HEK293 (cell line): ENCODE data around the gene ISX.

Source experiments
- CTCF ChIA-PET: fragments of 350-600 bp; formaldehyde crosslinking; extraction: SDS; loops from one replicate; lab custom pipeline; 2021; ENCODE audit warnings: antibody characterized with exemption; lab: Yijun Ruan, JAX
- POLR2A ChIA-PET: fragments of 300-600 bp; formaldehyde crosslinking; extraction: SDS; loops from one replicate; lab custom pipeline; 2020; ENCODE audit warnings: antibody characterized with exemption, inconsistent platforms; lab: Yijun Ruan, JAX
- H3K27ac ChIP-seq: fragments of 200-500 bp; sonication (Bioruptor generic); 2 replicates; pipeline ENCODE4 v1.5.1; 2014; ENCODE audit warnings: low read depth, low read length, control low read depth, inconsistent platforms; ENCODE audit errors: extremely low read depth
- H3K36me3 ChIP-seq, 2 experiments: fragments of 200-500 bp in 1 of 2; sonication (Bioruptor generic) in 1 of 2; 1 replicate in 1 of 2; 2 replicates in 1 of 2; pipeline ENCODE4 v1.5.1; 2014 to 2017; ENCODE audit warnings: inconsistent platforms in 2 of 2, low read length in 2 of 2; ENCODE audit not compliant: control insufficient read depth in 2 of 2, insufficient read depth in 1 of 2
- H3K4me1 ChIP-seq: fragments of 200-500 bp; sonication (Bioruptor generic); 2 replicates; pipeline ENCODE4 v1.5.1; 2014; ENCODE audit warnings: mild to moderate bottlenecking, low read length, inconsistent platforms; ENCODE audit not compliant: control insufficient read depth, insufficient read depth
- H3K4me3 ChIP-seq: 2 replicates; pipeline ENCODE4 v1.5.1; 2011; ENCODE audit warnings: low read depth, mild to moderate bottlenecking, control low read depth, low read length, moderate library complexity
- H3K9me3 ChIP-seq: fragments of 200-500 bp; sonication (Bioruptor generic); 2 replicates; pipeline ENCODE4 v1.5.1; 2014; ENCODE audit warnings: low read depth, low read length, inconsistent platforms; ENCODE audit not compliant: control insufficient read depth, insufficient read depth
- FEZF1 ChIP-seq: fragments of 450-650 bp; formaldehyde crosslinking; IDR thresholded peaks from 2 replicates; pipeline ENCODE4 v1.5.1; 2016; ENCODE audit warnings: missing biosample characterization, missing genetic modification characterization
- IKZF3 ChIP-seq: fragments of 450-650 bp; IDR thresholded peaks from 2 replicates; pipeline ENCODE4 v1.5.0; 2018; ENCODE audit warnings: missing biosample characterization, mild to moderate bottlenecking, missing genetic modification characterization, moderate library complexity
- OSR2 ChIP-seq: fragments of 450-650 bp; formaldehyde crosslinking; IDR thresholded peaks from 2 replicates; pipeline ENCODE4 v1.5.1; 2016; ENCODE audit warnings: missing biosample characterization, missing genetic modification characterization
- REST ChIP-seq: fragments of 450-650 bp; formaldehyde crosslinking; IDR thresholded peaks from 2 replicates; pipeline ENCODE4 v1.5.1; 2016; ENCODE audit warnings: missing biosample characterization, missing genetic modification characterization
- SP7 ChIP-seq: fragments of 450-650 bp; formaldehyde crosslinking; IDR thresholded peaks from 2 replicates; pipeline ENCODE4 v1.5.1; 2016; ENCODE audit warnings: missing biosample characterization, missing genetic modification characterization
- WT1 ChIP-seq: fragments of 450-650 bp; formaldehyde crosslinking; IDR thresholded peaks from 2 replicates; pipeline ENCODE4 v1.5.1; 2016; ENCODE audit warnings: missing biosample characterization, missing genetic modification characterization
- ZFHX2 ChIP-seq: fragments of 450-650 bp; formaldehyde crosslinking; conservative IDR thresholded peaks from 2 replicates; pipeline ENCODE4 v1.5.1; 2016; ENCODE audit warnings: missing biosample characterization, missing genetic modification characterization
- ZFP37 ChIP-seq: fragments of 450-650 bp; formaldehyde crosslinking; IDR thresholded peaks from 2 replicates; pipeline ENCODE4 v1.5.1; 2016; ENCODE audit warnings: missing biosample characterization, missing genetic modification characterization
- ZNF211 ChIP-seq: fragments of 450-650 bp; formaldehyde crosslinking; IDR thresholded peaks from 2 replicates; pipeline ENCODE4 v1.5.1; 2016; ENCODE audit warnings: low read depth, missing biosample characterization, missing genetic modification characterization
- ZNF24 ChIP-seq: fragments of 450-650 bp; formaldehyde crosslinking; IDR thresholded peaks from 2 replicates; pipeline ENCODE4 v1.5.1; 2016; ENCODE audit warnings: missing biosample characterization, missing genetic modification characterization
- ZNF416 ChIP-seq: fragments of 450-650 bp; formaldehyde crosslinking; IDR thresholded peaks from 2 replicates; pipeline ENCODE4 v1.5.1; 2016; ENCODE audit warnings: missing biosample characterization, missing genetic modification characterization
- ZNF624 ChIP-seq: fragments of 450-650 bp; formaldehyde crosslinking; IDR thresholded peaks from 2 replicates; pipeline ENCODE4 v1.5.1; 2017; ENCODE audit warnings: missing biosample characterization, missing genetic modification characterization
- ZNF658 ChIP-seq: fragments of 450-650 bp; formaldehyde crosslinking; IDR thresholded peaks from 2 replicates; pipeline ENCODE4; 2016; ENCODE audit warnings: missing biosample characterization, missing genetic modification characterization
- ZNF660 ChIP-seq: fragments of 450-650 bp; IDR thresholded peaks from 2 replicates; pipeline ENCODE4 v1.5.1; 2018; ENCODE audit warnings: missing biosample characterization, mild to moderate bottlenecking, missing genetic modification characterization
- ZNF777 ChIP-seq: fragments of 450-650 bp; formaldehyde crosslinking; IDR thresholded peaks from 2 replicates; pipeline ENCODE4 v1.5.1; 2017; ENCODE audit warnings: missing biosample characterization, missing genetic modification characterization, borderline replicate concordance
- ZSCAN5A ChIP-seq: fragments of 450-650 bp; formaldehyde crosslinking; IDR thresholded peaks from 2 replicates; pipeline ENCODE4 v1.5.1; 2016; ENCODE audit warnings: missing biosample characterization, missing genetic modification characterization
- TF ChIP-seq, protein P1 (sequence below): fragments of 450-650 bp; formaldehyde crosslinking; conservative IDR thresholded peaks from 2 replicates; pipeline ENCODE4 v1.5.1; 2016; ENCODE audit warnings: low read depth, missing biosample characterization, missing genetic modification characterization
- TF ChIP-seq, protein P2 (sequence below): fragments of 450-650 bp; formaldehyde crosslinking; IDR thresholded peaks from 2 replicates; pipeline ENCODE4 v1.5.1; 2017; ENCODE audit warnings: missing biosample characterization, missing genetic modification characterization
- TF ChIP-seq, protein P3 (sequence below): fragments of 450-650 bp; formaldehyde crosslinking; IDR thresholded peaks from 2 replicates; pipeline ENCODE4 v1.5.1; 2016; ENCODE audit warnings: missing biosample characterization, missing genetic modification characterization, low read depth

Gene ISX

GRCh38 chr22:35102663-35103062, 36.7 kb downstream of the ISX start:
- Histone ChIP-seq H3K36me3 (no peaks in the 10 kb centered on the region), H3K27ac (no peak overlapping the region), H3K9me3 (no peaks in the 10 kb centered on the region), H3K4me1 (no peaks in the 10 kb centered on the region), H3K4me3 (no peak overlapping the region)
- POLR2A ChIA-PET: no interaction called here
- CTCF ChIA-PET: interaction anchor here (0.7 to 0.8 kb wide), 3 partner anchors 10 to 53 kb away, joined by 3 read pairs; no protein-coding TSS in a partner anchor
- TF ChIP-seq, protein P1, sequence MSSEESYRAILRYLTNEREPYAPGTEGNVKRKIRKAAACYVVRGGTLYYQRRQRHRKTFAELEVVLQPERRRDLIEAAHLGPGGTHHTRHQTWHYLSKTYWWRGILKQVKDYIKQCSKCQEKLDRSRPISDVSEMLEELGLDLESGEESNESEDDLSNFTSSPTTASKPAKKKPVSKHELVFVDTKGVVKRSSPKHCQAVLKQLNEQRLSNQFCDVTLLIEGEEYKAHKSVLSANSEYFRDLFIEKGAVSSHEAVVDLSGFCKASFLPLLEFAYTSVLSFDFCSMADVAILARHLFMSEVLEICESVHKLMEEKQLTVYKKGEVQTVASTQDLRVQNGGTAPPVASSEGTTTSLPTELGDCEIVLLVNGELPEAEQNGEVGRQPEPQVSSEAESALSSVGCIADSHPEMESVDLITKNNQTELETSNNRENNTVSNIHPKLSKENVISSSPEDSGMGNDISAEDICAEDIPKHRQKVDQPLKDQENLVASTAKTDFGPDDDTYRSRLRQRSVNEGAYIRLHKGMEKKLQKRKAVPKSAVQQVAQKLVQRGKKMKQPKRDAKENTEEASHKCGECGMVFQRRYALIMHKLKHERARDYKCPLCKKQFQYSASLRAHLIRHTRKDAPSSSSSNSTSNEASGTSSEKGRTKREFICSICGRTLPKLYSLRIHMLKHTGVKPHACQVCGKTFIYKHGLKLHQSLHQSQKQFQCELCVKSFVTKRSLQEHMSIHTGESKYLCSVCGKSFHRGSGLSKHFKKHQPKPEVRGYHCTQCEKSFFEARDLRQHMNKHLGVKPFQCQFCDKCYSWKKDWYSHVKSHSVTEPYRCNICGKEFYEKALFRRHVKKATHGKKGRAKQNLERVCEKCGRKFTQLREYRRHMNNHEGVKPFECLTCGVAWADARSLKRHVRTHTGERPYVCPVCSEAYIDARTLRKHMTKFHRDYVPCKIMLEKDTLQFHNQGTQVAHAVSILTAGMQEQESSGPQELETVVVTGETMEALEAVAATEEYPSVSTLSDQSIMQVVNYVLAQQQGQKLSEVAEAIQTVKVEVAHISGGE (tag by site-specific recombination): no peak
- peak; percentile 75 for TF ChIP-seq REST
- TF ChIP-seq, all 188 proteins: peak for 1

DNA sequence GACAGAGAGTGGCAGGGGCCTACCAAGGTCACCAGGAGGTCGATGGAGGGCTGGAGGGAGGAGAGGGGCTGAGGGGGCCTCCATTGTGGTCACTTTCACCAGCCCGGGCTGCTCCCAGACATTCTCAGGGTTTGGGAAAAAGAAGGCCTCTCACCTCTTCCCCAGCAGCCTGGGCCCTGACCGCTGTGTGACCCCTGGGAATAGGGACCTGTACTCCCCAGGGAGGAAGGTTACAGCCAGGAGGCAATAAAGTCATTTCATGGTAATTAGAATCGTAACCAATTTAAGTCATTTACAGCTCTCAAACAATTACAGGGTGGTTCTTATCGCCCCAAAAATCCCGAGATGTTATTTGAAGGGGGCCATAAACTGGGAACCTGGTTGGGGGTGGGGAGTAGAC, 37.8 kb downstream of the ISX start:
- no peaks in the 10 kb centered on the region for H3K36me3 ChIP-seq
- H3K4me3 ChIP-seq: no peak overlapping the region
- POLR2A ChIA-PET: no interaction called here
- TF ChIP-seq OSR2: peak; percentile 50; the same call in 1 of the 2 replicates
- peak; percentile 58 for TF ChIP-seq FEZF1 (tag by site-specific recombination)
- no peak for TF ChIP-seq ZFHX2 (tag by site-specific recombination)
- TF ChIP-seq, protein P2, sequence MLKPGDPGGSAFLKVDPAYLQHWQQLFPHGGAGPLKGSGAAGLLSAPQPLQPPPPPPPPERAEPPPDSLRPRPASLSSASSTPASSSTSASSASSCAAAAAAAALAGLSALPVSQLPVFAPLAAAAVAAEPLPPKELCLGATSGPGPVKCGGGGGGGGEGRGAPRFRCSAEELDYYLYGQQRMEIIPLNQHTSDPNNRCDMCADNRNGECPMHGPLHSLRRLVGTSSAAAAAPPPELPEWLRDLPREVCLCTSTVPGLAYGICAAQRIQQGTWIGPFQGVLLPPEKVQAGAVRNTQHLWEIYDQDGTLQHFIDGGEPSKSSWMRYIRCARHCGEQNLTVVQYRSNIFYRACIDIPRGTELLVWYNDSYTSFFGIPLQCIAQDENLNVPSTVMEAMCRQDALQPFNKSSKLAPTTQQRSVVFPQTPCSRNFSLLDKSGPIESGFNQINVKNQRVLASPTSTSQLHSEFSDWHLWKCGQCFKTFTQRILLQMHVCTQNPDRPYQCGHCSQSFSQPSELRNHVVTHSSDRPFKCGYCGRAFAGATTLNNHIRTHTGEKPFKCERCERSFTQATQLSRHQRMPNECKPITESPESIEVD (tag by site-specific recombination): peak; percentile 48; the same call in 1 of the 2 replicates
- TF ChIP-seq SP7: 0 out of 2 replicates have a peak, but pooled peaks have one; percentile 13
- TF ChIP-seq ZNF211 (tag by site-specific recombination): no peak
- 0 out of 2 replicates have a peak, but pooled peaks have one; percentile 20 for TF ChIP-seq WT1
- TF ChIP-seq, all 188 proteins: peak for 5
- Histone ChIP-seq H3K9me3 (no peaks in the 10 kb centered on the region; the same call in 1 of the 2 replicates), H3K27ac (no peak overlapping the region), H3K4me1 (no peaks in the 10 kb centered on the region)
- CTCF ChIA-PET: interaction anchor here (0.6 kb wide), 1 partner anchor 37 kb away, joined by 3 read pairs; no protein-coding TSS in a partner anchor

GRCh38 chr22:35104491-35104890, 38.5 kb downstream of the ISX start:
- Histone ChIP-seq H3K4me1 (no peaks in the 10 kb centered on the region), H3K9me3 (no peaks in the 10 kb centered on the region; the same call in 1 of the 2 replicates), H3K27ac (no peak overlapping the region), H3K4me3 (no peak overlapping the region), H3K36me3 (no peaks in the 10 kb centered on the region)
- ChIA-PET POLR2A (no interaction called here), CTCF (interaction anchor here (0.6 to 1.1 kb wide), 2 partner anchors 16 to 36 kb away, joined by 3 read pairs; no protein-coding TSS in a partner anchor)
- TF ChIP-seq ZFP37 (tag by site-specific recombination): no peak
- no peak for TF ChIP-seq ZNF658 (tag by site-specific recombination)
- TF ChIP-seq ZNF624 (tag by site-specific recombination): no peak
- no peak for TF ChIP-seq ZNF660 (tag by site-specific recombination)
- TF ChIP-seq ZNF416: no peak
- TF ChIP-seq IKZF3 (tag by site-specific recombination): no peak
- TF ChIP-seq, protein P3, sequence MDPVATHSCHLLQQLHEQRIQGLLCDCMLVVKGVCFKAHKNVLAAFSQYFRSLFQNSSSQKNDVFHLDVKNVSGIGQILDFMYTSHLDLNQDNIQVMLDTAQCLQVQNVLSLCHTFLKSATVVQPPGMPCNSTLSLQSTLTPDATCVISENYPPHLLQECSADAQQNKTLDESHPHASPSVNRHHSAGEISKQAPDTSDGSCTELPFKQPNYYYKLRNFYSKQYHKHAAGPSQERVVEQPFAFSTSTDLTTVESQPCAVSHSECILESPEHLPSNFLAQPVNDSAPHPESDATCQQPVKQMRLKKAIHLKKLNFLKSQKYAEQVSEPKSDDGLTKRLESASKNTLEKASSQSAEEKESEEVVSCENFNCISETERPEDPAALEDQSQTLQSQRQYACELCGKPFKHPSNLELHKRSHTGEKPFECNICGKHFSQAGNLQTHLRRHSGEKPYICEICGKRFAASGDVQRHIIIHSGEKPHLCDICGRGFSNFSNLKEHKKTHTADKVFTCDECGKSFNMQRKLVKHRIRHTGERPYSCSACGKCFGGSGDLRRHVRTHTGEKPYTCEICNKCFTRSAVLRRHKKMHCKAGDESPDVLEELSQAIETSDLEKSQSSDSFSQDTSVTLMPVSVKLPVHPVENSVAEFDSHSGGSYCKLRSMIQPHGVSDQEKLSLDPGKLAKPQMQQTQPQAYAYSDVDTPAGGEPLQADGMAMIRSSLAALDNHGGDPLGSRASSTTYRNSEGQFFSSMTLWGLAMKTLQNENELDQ: no peak
- no peak for TF ChIP-seq ZNF777 (tag by site-specific recombination)
- TF ChIP-seq ZNF24 (tag by site-specific recombination): no peak
- no peak for TF ChIP-seq ZSCAN5A (tag by site-specific recombination)
